PC-9 (cell line): ENCODE data around the gene CCDC85A. TPM values are rescaled to one million over a fixed set of nuclear protein-coding genes. Genes with fewer than 3 reads are reported as not detected.

ENCODE experiments used
- BruUV-seq: library from RNA; stranded (reverse); fragments of 400-500 nt; replicated peaks from 2 replicates; lab custom pipeline; 2021; lab: Mats Ljungman, UMichigan
- CTCF ChIA-PET: fragments of 300-600 bp; sonication (Branson Sonifier 250); formaldehyde crosslinking; loops from one replicate; lab custom pipeline; 2022; ENCODE audit warnings: antibody characterized with exemption; lab: Charles Lee
- POLR2A ChIA-PET: fragments of 300-600 bp; sonication (Branson Sonifier 250); formaldehyde crosslinking; loops from one replicate; lab custom pipeline; 2022; ENCODE audit warnings: antibody characterized with exemption; ENCODE audit not compliant: unreplicated experiment; lab: Charles Lee
- DNase-seq, 2 experiments: peaks; one replicate each; pipeline versions ENCODE4 v3.0.0 to v3.0.0-alpha.2; 2015 to 2022; ENCODE audit warnings: mixed read lengths in 1 of 2
- H2AFZ ChIP-seq: fragments of 200-600 bp; sonication (generic); 2 replicates; pipeline ENCODE4 v1.8.1; 2017; ENCODE audit warnings: antibody characterized with exemption
- H3F3A ChIP-seq: fragments of 200-600 bp; sonication (generic); 2 replicates; pipeline ENCODE4 v1.8.1; 2017; ENCODE audit warnings: antibody characterized with exemption, mild to moderate bottlenecking, low read depth; ENCODE audit not compliant: insufficient read depth
- H3K27ac ChIP-seq: fragments of 200-600 bp; sonication (generic); 2 replicates; pipeline ENCODE4 v1.6.1; 2016; ENCODE audit warnings: mixed run types
- H3K27me3 ChIP-seq: fragments of 200-600 bp; sonication (generic); 2 replicates; pipeline ENCODE4 v1.6.1; 2016; ENCODE audit warnings: low read depth, mixed run types; ENCODE audit not compliant: insufficient read depth
- H3K36me3 ChIP-seq: fragments of 200-600 bp; sonication (generic); 2 replicates; pipeline ENCODE4 v1.6.1; 2016; ENCODE audit warnings: low read depth, mixed run types
- H3K4me1 ChIP-seq: fragments of 200-600 bp; sonication (generic); replicated peaks from 2 replicates; pipeline ENCODE4 v1.6.1; 2016; ENCODE audit warnings: mixed run types; ENCODE audit not compliant: insufficient read depth
- H3K4me2 ChIP-seq: fragments of 200-600 bp; sonication (generic); 2 replicates; pipeline ENCODE4 v1.6.1; 2017; ENCODE audit warnings: mixed run types
- H3K4me3 ChIP-seq: fragments of 200-600 bp; sonication (generic); 2 replicates; pipeline ENCODE4 v1.6.1; 2016; ENCODE audit warnings: mixed run types
- H3K79me2 ChIP-seq: fragments of 200-600 bp; sonication (generic); 2 replicates; pipeline ENCODE4 v1.6.1; 2017; ENCODE audit warnings: low read depth, mixed run types
- H3K9me2 ChIP-seq: fragments of 200-600 bp; sonication (generic); 2 replicates; pipeline ENCODE4 v1.8.1; 2017; ENCODE audit warnings: mild to moderate bottlenecking; ENCODE audit not compliant: insufficient read depth
- H3K9me3 ChIP-seq: fragments of 200-600 bp; sonication (generic); 2 replicates; pipeline ENCODE4 v1.8.1; 2016; ENCODE audit warnings: low read depth; ENCODE audit not compliant: insufficient read depth
- H4K20me1 ChIP-seq: fragments of 200-600 bp; sonication (generic); 2 replicates; pipeline ENCODE4 v1.8.1; 2017; ENCODE audit not compliant: insufficient read depth
- EZH2 ChIP-seq: fragments of 200-600 bp; sonication (generic); IDR thresholded peaks from 2 replicates; pipeline ENCODE4 v1.8.0; 2017; ENCODE audit warnings: antibody characterized with exemption, low read depth
- intact Hi-C: fragments of 100-400 bp; cut with micrococcal nuclease; formaldehyde crosslinking; loops from one replicate; pipeline ENCODE4 v1.10.0; 2022; ENCODE audit not compliant: unreplicated experiment
- total RNA-seq: library from RNA; stranded (reverse); gene quantifications from 2 replicates; pipeline ENCODE4 v1.2.3, GENCODE V29; 2021
- TF ChIP-seq, protein P1 (sequence below): fragments of 200-600 bp; sonication (generic); conservative IDR thresholded peaks from 2 replicates; pipeline ENCODE4 v1.6.1; 2017; ENCODE audit warnings: mixed run types, antibody characterized with exemption, mild to moderate bottlenecking, moderate library complexity

CCDC85A gene
- total RNA-seq, 1 experiment from 2014 or later = not detected

DNA sequence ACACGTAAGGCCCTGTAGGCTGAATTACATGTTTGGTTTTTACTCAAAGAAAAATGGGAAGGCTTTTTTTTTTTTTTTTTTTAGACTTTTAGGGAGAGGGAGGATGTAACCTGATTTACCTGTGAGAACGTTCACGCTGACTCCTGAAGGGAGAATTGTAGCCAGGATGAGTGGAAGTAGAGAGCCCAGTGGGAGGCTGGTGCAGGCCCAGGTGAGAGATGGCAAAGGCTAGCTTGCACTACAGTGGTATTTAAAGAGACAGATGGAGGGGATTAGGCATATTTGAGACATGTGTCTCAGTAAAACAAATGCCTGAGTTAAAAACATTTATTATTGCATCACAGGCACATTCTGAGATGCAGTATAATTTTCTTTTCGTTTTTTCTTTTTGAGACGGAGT lies 107.9 kb downstream of the CCDC85A start:
- ChIA-PET POLR2A (no interaction called here), CTCF (no interaction called here)
- H3K9me2 ChIP-seq = no peaks in the 10 kb centered on the region
- no TSS peak for BruUV-seq
- H3K9me3 ChIP-seq = no peaks in the 10 kb centered on the region
- intact Hi-C loops = no loop called here
- DNase-seq = no peak
- no peaks in the 10 kb centered on the region for H3K36me3 ChIP-seq
- H3K27me3 ChIP-seq = no peaks in the 10 kb centered on the region
- H2AFZ ChIP-seq = no peak overlapping the region
- H3K4me1 ChIP-seq = no peaks in the 10 kb centered on the region
- H3K79me2 ChIP-seq = no peaks in the 10 kb centered on the region
- H4K20me1 ChIP-seq = no peaks in the 10 kb centered on the region
- H3K4me2 ChIP-seq = no peak overlapping the region
- H3K27ac ChIP-seq = no peak overlapping the region
- H3F3A ChIP-seq = no peaks in the 10 kb centered on the region
- H3K4me3 ChIP-seq = no peak overlapping the region
- TF ChIP-seq EZH2 = no peak
- TF ChIP-seq, protein P1, sequence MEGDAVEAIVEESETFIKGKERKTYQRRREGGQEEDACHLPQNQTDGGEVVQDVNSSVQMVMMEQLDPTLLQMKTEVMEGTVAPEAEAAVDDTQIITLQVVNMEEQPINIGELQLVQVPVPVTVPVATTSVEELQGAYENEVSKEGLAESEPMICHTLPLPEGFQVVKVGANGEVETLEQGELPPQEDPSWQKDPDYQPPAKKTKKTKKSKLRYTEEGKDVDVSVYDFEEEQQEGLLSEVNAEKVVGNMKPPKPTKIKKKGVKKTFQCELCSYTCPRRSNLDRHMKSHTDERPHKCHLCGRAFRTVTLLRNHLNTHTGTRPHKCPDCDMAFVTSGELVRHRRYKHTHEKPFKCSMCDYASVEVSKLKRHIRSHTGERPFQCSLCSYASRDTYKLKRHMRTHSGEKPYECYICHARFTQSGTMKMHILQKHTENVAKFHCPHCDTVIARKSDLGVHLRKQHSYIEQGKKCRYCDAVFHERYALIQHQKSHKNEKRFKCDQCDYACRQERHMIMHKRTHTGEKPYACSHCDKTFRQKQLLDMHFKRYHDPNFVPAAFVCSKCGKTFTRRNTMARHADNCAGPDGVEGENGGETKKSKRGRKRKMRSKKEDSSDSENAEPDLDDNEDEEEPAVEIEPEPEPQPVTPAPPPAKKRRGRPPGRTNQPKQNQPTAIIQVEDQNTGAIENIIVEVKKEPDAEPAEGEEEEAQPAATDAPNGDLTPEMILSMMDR = no peak

DNA sequence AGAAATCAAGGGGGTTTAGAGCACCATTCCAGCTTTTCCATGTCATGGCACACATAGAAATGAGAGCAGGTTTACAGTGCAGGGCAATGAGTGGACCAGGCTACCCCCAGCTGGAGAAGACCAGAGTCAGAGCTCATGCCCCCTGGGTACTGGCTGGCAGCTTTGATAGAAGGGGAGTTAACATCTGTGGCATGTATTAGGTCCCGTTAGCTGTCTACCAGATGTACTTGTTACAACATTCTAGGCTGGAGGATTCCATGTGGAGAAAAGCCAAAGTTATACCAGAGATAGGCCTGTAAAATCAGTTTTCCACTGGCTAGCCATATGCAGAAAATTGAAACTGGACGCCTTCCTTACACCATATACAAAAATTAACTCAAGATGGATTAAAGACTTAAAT lies 109.2 kb downstream of the CCDC85A start:
- H3K79me2 ChIP-seq = no peaks in the 10 kb centered on the region
- no peaks in the 10 kb centered on the region for H3F3A ChIP-seq
- no peak overlapping the region for H3K4me3 ChIP-seq
- BruUV-seq = no TSS peak
- H3K36me3 ChIP-seq = no peaks in the 10 kb centered on the region
- H4K20me1 ChIP-seq = no peaks in the 10 kb centered on the region
- POLR2A ChIA-PET = no interaction called here
- no peaks in the 10 kb centered on the region for H3K9me3 ChIP-seq
- H3K27me3 ChIP-seq = peaks cover 4% of the 10 kb centered on the region; the same call in 1 of the 2 replicates
- DNase-seq = no peak
- H2AFZ ChIP-seq = no peak overlapping the region
- no peaks in the 10 kb centered on the region for H3K9me2 ChIP-seq
- no peak overlapping the region for H3K27ac ChIP-seq
- CTCF ChIA-PET = no interaction called here
- no peak for TF ChIP-seq EZH2
- TF ChIP-seq, protein P1 = no peak
- H3K4me1 ChIP-seq = no peaks in the 10 kb centered on the region
- H3K4me2 ChIP-seq = no peak overlapping the region
- intact Hi-C loops = no loop called here

DNA sequence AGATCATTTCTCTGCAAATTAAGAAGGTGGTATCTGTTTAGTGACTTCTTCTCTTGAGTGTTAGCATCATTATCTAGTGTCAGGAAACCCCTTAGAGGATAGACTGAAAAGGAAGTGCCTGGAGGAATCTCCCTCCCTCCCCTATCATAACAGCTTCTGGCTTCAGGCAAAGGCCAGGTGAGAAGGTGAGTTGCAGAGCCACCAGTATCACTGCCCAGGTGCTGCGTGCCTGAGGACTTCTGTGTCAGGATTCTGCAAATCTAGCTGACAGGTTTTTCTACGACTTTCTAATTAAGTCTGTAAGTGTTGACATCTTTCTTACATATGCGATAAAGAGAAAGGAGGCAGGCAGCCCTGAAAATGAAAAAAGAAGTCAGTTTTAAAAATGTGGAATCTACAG lies 111.9 kb downstream of the CCDC85A start:
- Histone ChIP-seq H3K4me2 (no peak overlapping the region), H4K20me1 (no peaks in the 10 kb centered on the region), H3K79me2 (no peaks in the 10 kb centered on the region), H3F3A (no peaks in the 10 kb centered on the region), H2AFZ (no peak overlapping the region), H3K4me3 (no peak overlapping the region), H3K36me3 (no peaks in the 10 kb centered on the region), H3K27ac (no peak overlapping the region), H3K9me2 (no peaks in the 10 kb centered on the region), H3K4me1 (no peaks in the 10 kb centered on the region), H3K27me3 (peaks cover 5% of the 10 kb centered on the region; the same call in 1 of the 2 replicates), H3K9me3 (no peaks in the 10 kb centered on the region)
- BruUV-seq = no TSS peak
- no peak for DNase-seq
- TF ChIP-seq, protein P1 = no peak
- no peak for TF ChIP-seq EZH2
- POLR2A ChIA-PET = no interaction called here
- intact Hi-C loops = no loop called here
- CTCF ChIA-PET = no interaction called here
